Hepatocyte (in vitro differentiated cells): ENCODE results near the gene ANKRD13D. TPM values are rescaled to one million over a fixed set of nuclear protein-coding genes. Genes with fewer than 3 reads are reported as not detected.

Experiments used
- DNase-seq: peaks from one replicate; pipeline ENCODE4 v3.0.0-alpha.2; 2016; ENCODE audit warnings: low spot score
- H2AFZ ChIP-seq: fragments of 200-600 bp; sonication (generic); 2 replicates; pipeline ENCODE4 v1.6.0; 2016; ENCODE audit warnings: antibody characterized with exemption, mild to moderate bottlenecking
- H3K27ac ChIP-seq: fragments of 200-600 bp; sonication (generic); 2 replicates; pipeline ENCODE4 v1.5.1; 2016; ENCODE audit warnings: mild to moderate bottlenecking
- H3K27me3 ChIP-seq: fragments of 200-600 bp; sonication (generic); 2 replicates; pipeline ENCODE4 v1.6.1; 2016
- H3K36me3 ChIP-seq: fragments of 200-600 bp; sonication (generic); replicated peaks from 2 replicates; pipeline ENCODE4 v1.5.1; 2016; ENCODE audit warnings: low read depth; ENCODE audit not compliant: insufficient read depth
- H3K4me1 ChIP-seq: fragments of 200-600 bp; sonication (generic); 2 replicates; pipeline ENCODE4 v1.5.1; 2016; ENCODE audit warnings: mild to moderate bottlenecking, moderate library complexity; ENCODE audit not compliant: insufficient read depth
- H3K4me2 ChIP-seq: fragments of 200-600 bp; sonication (generic); 2 replicates; pipeline ENCODE4 v1.6.0; 2016
- H3K4me3 ChIP-seq: fragments of 200-600 bp; sonication (generic); 2 replicates; pipeline ENCODE4 v1.5.1; 2016; ENCODE audit warnings: mild to moderate bottlenecking
- H3K79me2 ChIP-seq: fragments of 200-600 bp; sonication (generic); 2 replicates; pipeline ENCODE4 v1.6.0; 2017; ENCODE audit warnings: mild to moderate bottlenecking
- H3K9me2 ChIP-seq: fragments of 200-600 bp; sonication (generic); replicated peaks from 2 replicates; pipeline ENCODE4 v1.6.0; 2017; ENCODE audit warnings: mild to moderate bottlenecking; ENCODE audit not compliant: insufficient read depth
- H3K9me3 ChIP-seq: fragments of 200-600 bp; sonication (generic); 2 replicates; pipeline ENCODE4 v1.5.1; 2016; ENCODE audit warnings: low read depth, mild to moderate bottlenecking
- H4K20me1 ChIP-seq: fragments of 200-600 bp; sonication (generic); 2 replicates; pipeline ENCODE4 v1.6.0; 2016; ENCODE audit warnings: mild to moderate bottlenecking; ENCODE audit not compliant: insufficient read depth, poor library complexity, severe bottlenecking
- EZH2 ChIP-seq: fragments of 200-600 bp; sonication (generic); IDR thresholded peaks from 2 replicates; pipeline ENCODE4 v1.6.1; 2016; ENCODE audit warnings: antibody characterized with exemption, mild to moderate bottlenecking, borderline replicate concordance
- EZH2phosphoT487 ChIP-seq: fragments of 200-600 bp; sonication (generic); IDR thresholded peaks from one replicate; pipeline ENCODE4 v1.6.1; 2018; ENCODE audit warnings: antibody characterized with exemption, mild to moderate bottlenecking, low read depth, moderate library complexity; ENCODE audit not compliant: unreplicated experiment, severe bottlenecking
- whole genome bisulfite sequencing: methylation state at CpG from one replicate; pipeline ENCODE4 v1.1.6; 2016; ENCODE audit warnings: low lambda C conversion rate; ENCODE audit errors: missing lambda C conversion rate; 5-methylcytosine and 5-hydroxymethylcytosine counted together
- polyA plus RNA-seq: library from polyadenylated mRNA; unstranded; fragments of >200 nt; fragmentation: Nextera tagmentation; extraction: Ambion mirVana; gene quantifications from 2 replicates; pipeline ENCODE4 v1.2.1, GENCODE V29; 2016
- total RNA-seq: library from RNA; depleted of rRNA; stranded (reverse); fragments of >200 nt; gene quantifications from 2 replicates; pipeline ENCODE4 v1.2.3, GENCODE V29; 2014
- TF ChIP-seq, protein P1 (sequence below): fragments of 200-600 bp; sonication (generic); IDR thresholded peaks from 2 replicates; pipeline ENCODE4 v1.5.1; 2016; ENCODE audit warnings: antibody characterized with exemption, mild to moderate bottlenecking; ENCODE audit not compliant: poor library complexity

The ANKRD13D gene
- total and polyA plus RNA-seq, 2 experiments from 2014 or later, result 25.3 to 49.5 TPM

DNA sequence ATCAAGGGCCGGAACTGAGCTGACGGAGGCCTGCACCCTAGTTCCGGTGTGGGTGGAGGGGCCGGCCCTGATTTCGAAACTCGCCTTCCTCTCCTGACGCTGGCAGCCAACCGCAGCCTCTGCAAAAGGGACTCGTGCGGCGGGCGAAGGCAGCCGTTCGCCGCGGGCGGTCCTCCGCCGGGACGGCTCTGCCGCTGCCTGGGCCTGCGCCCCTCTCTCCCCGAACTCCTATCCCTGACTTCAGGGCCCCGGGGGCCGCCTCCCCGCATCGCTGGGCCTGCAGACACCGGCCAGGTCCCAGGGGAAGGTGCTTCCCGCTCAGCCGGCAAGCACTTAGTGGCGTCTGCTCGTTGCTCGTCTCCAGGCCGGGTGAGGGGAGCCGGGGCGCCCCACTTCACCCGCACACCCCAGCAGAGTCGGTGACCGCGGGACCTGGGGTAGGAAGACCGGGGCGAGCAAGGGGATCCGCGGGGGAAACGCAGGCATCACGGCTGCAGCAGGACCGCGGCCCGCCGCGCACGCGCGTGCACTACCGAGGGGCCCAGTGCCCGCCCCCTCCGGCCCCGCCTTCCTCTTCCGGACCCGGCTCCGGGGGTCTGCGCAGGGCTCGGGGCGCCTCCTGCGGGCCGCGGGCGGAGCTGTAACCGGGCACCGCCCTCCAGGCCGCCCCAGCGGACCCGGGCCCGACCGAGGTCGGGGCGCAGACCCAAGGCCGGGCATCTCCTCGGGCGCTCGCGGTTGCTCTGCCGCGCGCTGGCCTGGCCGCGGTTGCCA, 464 bp upstream of the ANKRD13D start:
- no peaks in the 10 kb centered on the region for H4K20me1 ChIP-seq
- WGBS, result under 1% methylated on average over 41 of the region's 87 CpGs

DNA sequence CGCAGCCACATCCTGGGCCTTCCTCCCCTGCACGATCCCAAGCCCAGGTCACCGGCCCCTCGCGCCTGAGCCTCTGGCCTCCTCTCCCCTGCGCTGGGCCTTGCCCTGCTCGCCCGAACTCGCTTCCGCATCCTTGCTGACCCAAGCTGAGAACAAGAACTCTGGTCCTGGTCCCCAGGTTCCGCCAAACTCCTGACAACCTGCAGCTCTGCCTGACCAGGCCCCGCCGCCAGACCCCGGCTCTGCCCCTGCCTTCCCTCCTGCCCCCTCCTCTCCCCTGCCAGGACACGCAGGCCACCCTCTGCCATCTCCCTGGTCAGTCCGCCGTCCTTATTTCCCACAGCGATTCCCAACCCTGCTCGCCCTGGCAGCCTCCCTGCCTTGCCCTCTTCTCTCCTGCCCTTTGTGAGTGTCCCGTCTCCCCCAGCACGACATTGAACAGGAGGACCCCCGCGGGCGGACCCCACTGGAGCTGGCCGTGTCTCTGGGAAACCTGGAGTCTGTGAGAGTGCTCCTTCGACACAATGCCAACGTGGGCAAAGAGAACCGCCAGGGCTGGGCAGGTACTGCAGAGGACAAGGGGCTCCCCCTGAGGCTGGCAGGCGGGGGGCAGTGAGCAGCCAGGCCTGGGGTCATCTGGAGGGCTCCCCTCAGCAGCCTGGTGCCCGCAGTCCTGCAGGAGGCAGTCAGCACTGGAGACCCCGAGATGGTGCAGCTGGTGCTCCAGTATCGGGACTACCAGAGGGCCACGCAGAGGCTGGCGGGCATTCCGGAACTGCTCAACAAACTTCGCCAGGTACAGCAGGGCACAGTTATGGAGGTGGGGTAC, 762 bp downstream of the ANKRD13D start:
- H3K9me3 ChIP-seq, result no peaks in the 10 kb centered on the region
- H4K20me1 ChIP-seq, result no peaks in the 10 kb centered on the region
- H3K27ac ChIP-seq, result peak overlapping the region; percentile 85
- no peaks in the 10 kb centered on the region for H3K27me3 ChIP-seq
- peaks cover 35% of the 10 kb centered on the region for H3K79me2 ChIP-seq
- no peak for DNase-seq
- peak overlapping the region; percentile 35 for H2AFZ ChIP-seq
- no peaks in the 10 kb centered on the region for H3K9me2 ChIP-seq
- 42% methylated on average over 33 of the region's 36 CpGs for WGBS
- H3K4me3 ChIP-seq, result peak overlapping the region; percentile 61
- no peaks in the 10 kb centered on the region for H3K36me3 ChIP-seq
- TF ChIP-seq EZH2 (no peak), EZH2phosphoT487 (no peak)
- TF ChIP-seq, protein P1, sequence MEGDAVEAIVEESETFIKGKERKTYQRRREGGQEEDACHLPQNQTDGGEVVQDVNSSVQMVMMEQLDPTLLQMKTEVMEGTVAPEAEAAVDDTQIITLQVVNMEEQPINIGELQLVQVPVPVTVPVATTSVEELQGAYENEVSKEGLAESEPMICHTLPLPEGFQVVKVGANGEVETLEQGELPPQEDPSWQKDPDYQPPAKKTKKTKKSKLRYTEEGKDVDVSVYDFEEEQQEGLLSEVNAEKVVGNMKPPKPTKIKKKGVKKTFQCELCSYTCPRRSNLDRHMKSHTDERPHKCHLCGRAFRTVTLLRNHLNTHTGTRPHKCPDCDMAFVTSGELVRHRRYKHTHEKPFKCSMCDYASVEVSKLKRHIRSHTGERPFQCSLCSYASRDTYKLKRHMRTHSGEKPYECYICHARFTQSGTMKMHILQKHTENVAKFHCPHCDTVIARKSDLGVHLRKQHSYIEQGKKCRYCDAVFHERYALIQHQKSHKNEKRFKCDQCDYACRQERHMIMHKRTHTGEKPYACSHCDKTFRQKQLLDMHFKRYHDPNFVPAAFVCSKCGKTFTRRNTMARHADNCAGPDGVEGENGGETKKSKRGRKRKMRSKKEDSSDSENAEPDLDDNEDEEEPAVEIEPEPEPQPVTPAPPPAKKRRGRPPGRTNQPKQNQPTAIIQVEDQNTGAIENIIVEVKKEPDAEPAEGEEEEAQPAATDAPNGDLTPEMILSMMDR, result no peak
- H3K4me1 ChIP-seq, result peaks cover 24% of the 10 kb centered on the region
- peak overlapping the region; percentile 99 for H3K4me2 ChIP-seq

More for the DNA sequence above, 464 bp upstream of the ANKRD13D start:
- DNase-seq, result peak; percentile 95
- Histone ChIP-seq H2AFZ (peak overlapping the region; percentile 79), H3K9me2 (no peaks in the 10 kb centered on the region), H3K9me3 (no peaks in the 10 kb centered on the region), H3K79me2 (peaks cover 22% of the 10 kb centered on the region), H3K4me3 (peak overlapping the region; percentile 95), H3K4me1 (peaks cover 24% of the 10 kb centered on the region), H3K4me2 (peak overlapping the region; percentile 97), H3K27me3 (no peaks in the 10 kb centered on the region), H3K36me3 (no peaks in the 10 kb centered on the region), H3K27ac (peak overlapping the region; percentile 99)
- no peak for TF ChIP-seq EZH2phosphoT487
- TF ChIP-seq, protein P1, result peak; percentile 41
- no peak for TF ChIP-seq EZH2

DNA sequence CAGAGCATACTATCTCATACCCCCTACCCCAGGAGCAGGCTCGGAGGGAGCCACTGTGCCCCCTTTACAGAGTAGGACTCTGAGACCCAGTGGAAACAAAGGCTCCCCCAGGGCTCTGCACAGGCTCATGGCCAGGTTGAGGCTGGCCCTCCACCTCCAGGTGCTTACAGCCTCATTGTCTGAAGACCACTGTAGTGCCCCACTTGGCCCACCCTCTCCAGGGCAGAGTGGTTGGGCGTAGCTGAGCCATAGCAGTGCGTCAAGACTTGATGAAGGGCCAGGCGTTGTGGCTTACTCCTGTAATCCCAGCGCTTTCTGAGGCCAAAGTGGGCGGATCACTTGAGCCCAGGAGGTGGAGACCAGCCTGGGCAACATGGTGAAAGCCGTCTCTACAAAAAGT, 1.7 kb downstream of the ANKRD13D start:
- H3K4me3 ChIP-seq, result no peak overlapping the region
- 88% methylated on average over 7 of the region's 7 CpGs for WGBS
- H3K4me2 ChIP-seq, result peak overlapping the region; percentile 99
- no peaks in the 10 kb centered on the region for H4K20me1 ChIP-seq
- H3K27me3 ChIP-seq, result no peaks in the 10 kb centered on the region
- H3K9me3 ChIP-seq, result peaks cover 6% of the 10 kb centered on the region
- DNase-seq, result no peak
- peaks cover under 1% of the 10 kb centered on the region for H3K36me3 ChIP-seq
- H2AFZ ChIP-seq, result no peak overlapping the region
- H3K4me1 ChIP-seq, result peaks cover 24% of the 10 kb centered on the region
- H3K27ac ChIP-seq, result no peak overlapping the region
- no peaks in the 10 kb centered on the region for H3K9me2 ChIP-seq
- TF ChIP-seq EZH2phosphoT487 (no peak), EZH2 (no peak)
- TF ChIP-seq, protein P1, result no peak
- peaks cover 42% of the 10 kb centered on the region for H3K79me2 ChIP-seq
